Large intestine (tissue), 3 donors: ENCODE measurements around the gene PPTC7. TPM values are rescaled to one million over a fixed set of nuclear protein-coding genes. Genes with fewer than 3 reads are reported as not detected.
"Not testable (repeated sequence)": the region's sequence is repeated elsewhere in the genome, so short reads cannot be mapped to it uniquely, and the experiment has no call there.

ENCODE experiments used
- DNase-seq, 2 donors: peaks; one replicate each; pipeline versions ENCODE4 v3.0.0 to v3.0.0-alpha.2; 2013
- H3K27ac ChIP-seq: one replicate; pipeline ENCODE4 v1.5.1; 2013; ENCODE audit warnings: low read length
- H3K27me3 ChIP-seq: 2 replicates; pipeline ENCODE4 v1.6.1; 2013; ENCODE audit warnings: low read length; ENCODE audit not compliant: control insufficient read depth, insufficient read depth
- H3K36me3 ChIP-seq: 2 replicates; pipeline ENCODE4 v1.6.1; 2013; ENCODE audit warnings: low read length; ENCODE audit not compliant: control insufficient read depth, insufficient read depth
- H3K4me1 ChIP-seq: one replicate; pipeline ENCODE4 v1.6.1; 2013; ENCODE audit warnings: low read length; ENCODE audit not compliant: control insufficient read depth, insufficient read depth
- H3K4me3 ChIP-seq: one replicate; pipeline ENCODE4 v1.5.1; 2013; ENCODE audit warnings: low read length
- H3K9me3 ChIP-seq: one replicate; pipeline ENCODE4 v1.6.1; 2013; ENCODE audit warnings: mild to moderate bottlenecking, low read depth, low read length, moderate library complexity; ENCODE audit not compliant: control insufficient read depth
- WGBS: methylation state at CpG from one replicate; pipeline ENCODE4 v1.1.5; 2013; ENCODE audit warnings: low lambda C conversion rate; ENCODE audit not compliant: insufficient coverage; 5-methylcytosine and 5-hydroxymethylcytosine counted together
- polyA plus RNA-seq: library from polyadenylated mRNA; unstranded; fragments of 120-200 nt; gene quantifications from one replicate; pipeline ENCODE4 v1.2.1, GENCODE V29; 2013

Gene PPTC7
- polyA plus RNA-seq, 1 donor = 20.5 TPM

DNA sequence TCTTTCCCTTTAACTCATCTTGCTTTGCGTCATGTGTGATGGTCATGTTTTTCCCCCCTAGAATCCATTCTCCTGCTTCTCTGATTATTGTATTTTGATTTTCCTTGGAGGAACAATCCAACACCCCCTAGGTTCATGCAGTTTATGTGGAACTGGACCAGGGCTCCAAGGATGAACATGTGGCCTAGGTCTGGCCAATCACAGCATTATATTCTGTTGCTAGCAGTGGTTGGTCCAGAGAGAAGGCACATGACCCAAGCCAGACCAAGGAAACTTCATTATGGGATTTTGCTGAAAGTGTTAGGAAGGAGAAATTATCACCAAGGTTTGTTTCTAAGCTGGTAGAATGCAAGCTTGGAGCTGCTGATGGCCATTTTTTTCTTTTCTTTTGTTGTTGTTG, 6.9 kb upstream of the PPTC7 start:
- Histone ChIP-seq H3K4me1 (peaks cover 13% of the 10 kb centered on the region), H3K27ac (peak overlapping the region; percentile 59), H3K36me3 (no peaks in the 10 kb centered on the region), H3K9me3 (no peaks in the 10 kb centered on the region), H3K27me3 (no peaks in the 10 kb centered on the region), H3K4me3 (no peak overlapping the region)
- no CpG with 5 or more reads among the region's 1 CpG for WGBS
- DNase-seq = no peak

DNA sequence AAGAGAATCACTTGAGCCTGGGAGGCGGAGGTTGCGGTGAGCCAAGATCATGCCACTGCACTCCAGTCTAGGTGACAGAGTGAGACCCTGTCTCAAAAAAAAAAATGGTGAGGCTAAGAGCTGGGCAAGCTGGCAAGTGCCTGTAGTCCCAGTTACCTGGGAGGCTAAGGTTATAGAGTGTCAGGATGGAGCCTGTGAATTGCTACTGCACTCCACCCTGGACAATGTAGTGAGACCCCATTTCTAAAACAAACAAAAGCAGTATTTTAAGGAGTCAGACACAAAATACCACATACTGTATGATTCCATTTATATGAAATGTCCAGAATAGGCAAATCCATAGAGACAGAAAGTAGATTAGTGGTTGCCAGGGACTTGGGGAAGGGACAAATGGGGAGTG, 4.0 kb upstream of the PPTC7 start:
- DNase-seq, H3K9me3 ChIP-seq, H3K4me3 ChIP-seq, H3K27ac ChIP-seq, H3K36me3 ChIP-seq, H3K27me3 ChIP-seq: not testable (repeated sequence)
- no CpG with 5 or more reads among the region's 2 CpGs for WGBS
- H3K4me1 ChIP-seq = peaks cover 21% of the 10 kb centered on the region

DNA sequence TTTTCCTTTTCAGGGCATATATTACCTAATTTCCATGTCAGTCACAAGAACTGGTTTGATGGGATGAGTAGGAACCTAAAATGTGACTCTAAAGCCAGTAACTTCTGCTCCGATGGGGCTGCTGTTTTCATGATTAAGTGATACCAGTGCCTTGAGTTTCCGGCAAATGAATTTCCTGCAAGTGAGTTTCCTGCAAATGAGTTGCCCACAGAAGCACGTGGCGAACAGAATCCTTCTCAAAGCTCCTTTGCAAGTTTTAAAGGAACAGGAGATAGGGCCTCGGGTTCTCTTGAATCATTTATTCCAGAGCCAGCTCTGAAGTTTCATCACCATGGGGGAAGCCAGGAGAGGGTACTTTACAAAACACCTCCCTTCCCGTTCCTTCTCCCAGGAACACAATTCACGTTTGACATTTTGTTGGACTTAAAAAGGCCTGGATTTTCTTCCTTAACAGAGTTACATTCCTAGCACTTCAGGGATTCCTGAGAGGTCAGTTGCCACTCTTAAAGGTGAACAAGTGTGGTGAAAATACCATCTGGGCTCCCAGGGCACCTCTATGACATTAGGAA, 2.2 kb upstream of the PPTC7 start:
- Histone ChIP-seq H3K27me3 (no peaks in the 10 kb centered on the region), H3K4me1 (peaks cover 10% of the 10 kb centered on the region), H3K4me3 (no peak overlapping the region), H3K27ac (no peak overlapping the region), H3K9me3 (peaks cover 5% of the 10 kb centered on the region), H3K36me3 (no peaks in the 10 kb centered on the region)
- WGBS = 74% methylated on average over 2 of the region's 7 CpGs
- DNase-seq = no peak

DNA sequence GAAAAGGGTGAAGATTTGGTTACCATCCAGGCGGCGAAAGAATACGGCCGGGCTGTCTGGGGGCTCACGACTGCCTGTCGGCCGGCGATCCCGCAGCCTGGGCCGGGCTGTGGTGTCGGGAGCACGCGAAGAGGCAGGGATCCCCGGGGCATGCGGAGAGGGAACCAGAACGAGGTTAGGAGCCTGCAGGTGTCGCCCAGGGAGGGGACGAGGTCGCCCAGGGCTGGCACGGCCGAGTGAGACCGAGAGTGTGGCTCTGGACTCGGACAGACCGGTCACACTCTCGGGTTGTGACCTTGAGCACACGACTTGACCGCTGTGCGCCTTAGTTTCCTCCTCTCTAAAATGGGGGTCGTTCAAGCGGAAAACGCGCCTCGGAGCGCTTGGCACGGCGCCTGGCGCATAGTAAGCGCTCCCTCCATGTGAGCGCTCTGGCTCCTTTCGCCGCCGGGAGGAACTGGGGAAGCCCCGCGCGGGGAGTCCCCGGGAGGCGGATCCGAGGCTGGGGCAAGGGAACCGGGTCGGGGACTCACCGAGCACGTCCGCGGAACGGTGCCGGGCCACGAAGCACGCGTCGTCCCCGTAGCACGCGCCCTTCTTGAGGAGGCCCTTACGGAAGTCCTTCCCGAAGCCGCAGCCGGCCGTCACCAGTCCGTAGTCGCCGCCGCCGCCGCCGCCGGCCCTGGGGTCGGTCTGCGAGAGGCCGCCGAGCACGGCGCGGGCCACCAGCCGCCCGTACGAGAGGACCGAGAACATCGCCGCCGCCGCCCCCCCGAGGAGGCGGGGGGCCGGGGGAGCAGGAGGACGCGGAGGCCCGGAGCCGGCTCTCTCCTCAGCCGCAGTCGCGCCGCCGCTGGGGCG, 612 bp downstream of the PPTC7 start:
- peak overlapping the region; percentile 98 for H3K4me3 ChIP-seq
- H3K27me3 ChIP-seq = no peaks in the 10 kb centered on the region
- WGBS = no CpG with 5 or more reads among the region's 104 CpGs
- no peaks in the 10 kb centered on the region for H3K36me3 ChIP-seq
- peaks cover 29% of the 10 kb centered on the region for H3K4me1 ChIP-seq
- peak; percentile 37 to 82 for DNase-seq
- H3K9me3 ChIP-seq = peaks cover 5% of the 10 kb centered on the region
- H3K27ac ChIP-seq = peak overlapping the region; percentile 86

DNA sequence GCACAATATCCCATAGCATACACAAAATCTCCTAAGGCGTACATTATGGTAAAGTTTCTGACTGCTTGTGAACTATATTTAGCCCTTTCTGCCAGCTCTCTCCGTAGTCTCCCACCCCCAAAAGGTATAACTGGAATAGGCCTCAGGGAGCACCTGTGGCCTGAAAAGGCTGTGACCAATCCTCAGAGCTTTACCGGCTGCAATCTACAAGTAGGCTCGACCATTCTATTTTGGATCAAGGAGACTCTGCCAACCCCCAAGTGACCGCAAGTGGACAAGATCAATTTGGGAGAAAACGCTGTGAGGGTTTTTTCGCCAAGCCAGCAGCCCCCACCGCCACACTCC, 1.2 kb downstream of the PPTC7 start:
- Histone ChIP-seq H3K27ac (peak overlapping the region; percentile 86), H3K9me3 (peaks cover 5% of the 10 kb centered on the region), H3K4me3 (peak overlapping the region; percentile 98), H3K4me1 (peaks cover 35% of the 10 kb centered on the region), H3K27me3 (no peaks in the 10 kb centered on the region), H3K36me3 (no peaks in the 10 kb centered on the region)
- DNase-seq = peak in 1 of 2 donors; percentile 54
- WGBS = no CpG with 5 or more reads among the region's 8 CpGs

DNA sequence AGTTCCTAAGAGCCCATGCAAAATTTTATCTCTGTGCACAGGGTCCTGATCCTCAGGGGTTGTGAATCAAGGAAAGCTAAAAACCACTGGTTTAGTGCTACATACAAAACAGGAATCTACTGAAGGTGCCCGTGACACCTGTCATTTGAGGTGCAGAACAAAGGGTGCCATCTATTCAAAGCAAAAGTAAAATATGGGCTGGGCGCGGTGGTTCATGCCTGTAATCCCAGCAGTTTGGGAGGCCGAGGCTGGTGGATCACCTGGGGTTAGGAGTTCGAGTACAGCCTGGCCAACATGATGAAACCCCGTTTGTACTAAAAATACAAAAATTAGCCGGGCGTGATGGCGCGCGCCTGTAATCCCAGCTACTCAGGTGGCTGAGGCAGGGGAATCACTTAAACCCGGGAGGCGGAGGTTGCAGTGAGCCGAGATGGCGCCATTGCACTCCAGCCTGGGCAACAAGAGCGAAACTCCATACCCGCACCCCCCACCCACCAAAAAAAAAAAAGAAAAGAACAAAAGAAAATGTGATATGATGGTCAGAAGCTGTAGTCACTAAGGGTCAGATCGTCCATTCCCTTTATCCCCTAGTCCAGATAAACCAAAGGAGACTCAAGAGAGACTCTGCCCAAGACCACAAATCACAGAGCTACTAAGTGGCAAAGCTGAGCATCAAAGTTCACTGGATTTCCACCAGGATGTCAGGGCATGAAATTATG, 3.4 kb downstream of the PPTC7 start:
- peak overlapping the region; percentile 2 for H3K27ac ChIP-seq
- no peaks in the 10 kb centered on the region for H3K27me3 ChIP-seq
- no peaks in the 10 kb centered on the region for H3K36me3 ChIP-seq
- H3K4me1 ChIP-seq = peaks cover 43% of the 10 kb centered on the region
- no peak overlapping the region for H3K4me3 ChIP-seq
- H3K9me3 ChIP-seq = peaks cover 5% of the 10 kb centered on the region
- no peak for DNase-seq
- 93% methylated on average over 3 of the region's 18 CpGs for WGBS

DNA sequence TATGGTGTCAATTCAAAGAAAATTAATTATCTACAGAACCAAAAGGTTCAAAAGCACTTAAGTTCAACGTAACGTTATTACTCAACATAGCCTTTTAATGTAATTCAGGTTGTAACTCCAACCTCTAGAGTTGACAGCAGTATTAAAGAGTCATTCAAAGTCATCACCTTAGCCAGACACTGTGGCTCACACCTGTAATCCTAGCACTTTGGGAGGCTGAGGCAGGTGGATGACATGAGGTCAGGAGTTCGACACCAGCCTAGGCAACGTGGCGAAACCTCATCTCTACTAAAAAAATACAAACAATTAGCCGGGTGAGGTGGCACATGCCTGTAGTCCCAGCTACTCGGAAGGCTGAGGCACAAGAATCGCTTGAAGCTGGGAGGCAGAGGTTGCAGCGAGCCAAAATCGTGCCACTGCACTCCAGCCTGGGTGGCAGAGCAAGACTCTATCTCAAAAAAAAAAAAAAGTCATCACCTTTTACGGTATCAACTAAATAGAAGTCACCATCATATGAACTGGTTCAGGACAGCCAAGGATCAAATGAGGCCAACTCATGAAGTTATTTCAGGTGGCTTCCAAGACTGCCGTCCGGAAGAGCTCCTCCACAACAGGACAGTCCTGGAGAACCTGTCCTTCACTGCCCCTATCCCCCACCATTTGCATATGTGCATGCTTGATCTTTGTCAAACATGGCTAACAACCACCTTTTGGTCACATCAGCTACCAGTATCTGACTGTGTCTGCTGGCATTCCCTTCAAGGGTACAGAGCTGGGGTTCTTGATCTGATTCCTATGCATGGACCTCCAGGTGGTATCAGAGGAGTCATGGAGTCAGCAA, 4.2 kb downstream of the PPTC7 start:
- H3K4me1 ChIP-seq = peaks cover 45% of the 10 kb centered on the region
- peak overlapping the region; percentile 91 for H3K27ac ChIP-seq
- peak in 1 of 2 donors; percentile 22 for DNase-seq
- 20% methylated on average over 1 of the region's 13 CpGs for WGBS
- no peak overlapping the region for H3K4me3 ChIP-seq
- peaks cover 5% of the 10 kb centered on the region for H3K9me3 ChIP-seq
- no peaks in the 10 kb centered on the region for H3K27me3 ChIP-seq
- H3K36me3 ChIP-seq = no peaks in the 10 kb centered on the region

DNA sequence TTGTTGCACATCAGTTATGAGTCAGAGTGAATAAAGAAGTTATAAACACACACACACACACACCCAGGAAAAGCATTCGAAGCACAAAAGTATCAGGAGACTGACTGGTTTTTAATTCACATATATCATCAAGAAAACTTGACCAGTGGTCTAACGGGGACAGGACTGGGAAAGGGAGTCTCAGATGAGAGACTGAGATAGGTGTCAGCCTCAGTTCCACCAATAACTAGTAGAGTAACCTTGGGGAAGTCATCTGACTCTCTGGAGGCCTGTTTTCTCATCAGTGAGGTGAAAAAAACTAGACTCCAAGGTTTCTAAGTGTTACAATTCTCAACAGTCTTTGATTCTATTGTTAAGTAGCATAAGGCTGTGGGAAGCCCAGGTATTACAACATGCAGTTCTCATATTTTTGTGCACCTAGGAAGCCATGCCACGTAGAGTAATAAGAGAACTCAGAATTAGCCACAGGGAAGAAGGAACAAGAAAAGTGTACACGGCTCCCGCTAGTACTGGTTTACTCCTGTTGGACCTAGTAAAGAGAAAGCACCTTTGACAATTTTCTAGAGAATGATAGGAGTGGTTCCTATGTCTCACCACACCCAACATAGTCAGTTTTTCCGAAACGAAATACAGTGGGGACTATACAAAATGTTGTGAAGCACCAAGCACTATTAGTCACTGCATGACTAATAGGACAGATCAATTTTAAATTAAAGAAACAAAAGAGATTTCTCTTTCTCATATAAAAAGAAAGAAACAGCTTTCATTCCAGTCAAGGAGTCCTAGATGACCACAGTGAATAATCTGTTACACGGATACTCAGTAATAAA, 5.0 kb downstream of the PPTC7 start:
- H3K9me3 ChIP-seq = peaks cover 5% of the 10 kb centered on the region
- DNase-seq = peak in 1 of 2 donors; percentile 38
- H3K4me1 ChIP-seq = peaks cover 42% of the 10 kb centered on the region

DNA sequence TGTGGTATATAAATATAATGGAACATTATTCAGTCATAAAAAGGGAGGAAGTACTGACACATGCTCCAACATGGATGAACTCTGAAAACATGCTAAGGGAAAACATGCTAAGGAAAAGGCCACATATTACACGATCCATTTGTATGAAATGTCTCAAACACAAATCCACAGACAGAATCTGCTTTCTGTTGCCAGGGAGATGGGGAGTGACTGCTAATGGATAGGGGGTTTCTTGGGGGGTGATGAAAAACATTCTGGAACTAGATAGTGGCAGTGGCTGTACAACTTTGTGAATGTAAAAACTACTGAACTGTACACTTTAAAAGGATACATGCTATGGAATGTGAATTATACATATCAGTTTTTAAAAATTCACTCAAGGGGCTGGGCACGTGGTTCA, 6.6 kb downstream of the PPTC7 start:
- peak overlapping the region; percentile 64 for H3K27ac ChIP-seq

More for the DNA sequence above, 5.0 kb downstream of the PPTC7 start:
- Histone ChIP-seq H3K36me3 (no peaks in the 10 kb centered on the region), H3K4me3 (no peak overlapping the region), H3K27me3 (no peaks in the 10 kb centered on the region), H3K27ac (peak overlapping the region; percentile 91)
- WGBS = 52% methylated on average over 2 of the region's 8 CpGs

More for the DNA sequence above, 6.6 kb downstream of the PPTC7 start:
- no peaks in the 10 kb centered on the region for H3K9me3 ChIP-seq
- no peak overlapping the region for H3K4me3 ChIP-seq
- no peaks in the 10 kb centered on the region for H3K36me3 ChIP-seq
- H3K27me3 ChIP-seq = no peaks in the 10 kb centered on the region
- no CpG with 5 or more reads among the region's 2 CpGs for WGBS
- H3K4me1 ChIP-seq = peaks cover 42% of the 10 kb centered on the region
- DNase-seq = no peak
